ENCODE measurements around the gene TAAR8. TPM values are rescaled to one million over a fixed set of nuclear protein-coding genes. Genes with fewer than 3 reads are reported as not detected.
"Not testable (repeated sequence)": the region's sequence is repeated elsewhere in the genome, so short reads cannot be mapped to it uniquely, and the experiment has no call there.

The TAAR8 gene
- total RNA-seq, 2 experiments from 2014 or later: not detected

DNA sequence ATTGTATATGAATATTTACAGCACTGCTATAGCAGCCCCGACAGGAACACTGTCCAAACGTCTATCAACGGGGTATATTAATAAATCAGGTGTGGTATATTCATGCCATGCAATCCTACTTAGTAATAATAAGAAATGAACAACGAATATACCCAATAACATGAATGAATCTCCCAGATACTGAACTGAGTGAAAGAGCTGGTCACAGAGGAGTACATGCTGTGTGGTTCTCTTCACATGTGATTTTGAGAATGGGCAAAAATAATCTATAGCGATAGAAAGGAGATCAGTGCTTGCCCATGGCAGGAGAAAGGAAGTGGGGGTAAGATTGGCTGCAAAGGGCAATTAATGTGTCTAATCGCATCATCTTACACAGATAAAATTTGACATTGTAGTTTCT is 13.9 kb downstream of the TAAR8 start:
- no peaks in the 10 kb centered on the region for H3K36me3 Mint-ChIP-seq (ENCODE audit: low read depth)
- no peak overlapping the region for H3K4me3 Mint-ChIP-seq
- H3K9me3 Mint-ChIP-seq: no peaks in the 10 kb centered on the region
- no peak overlapping the region for H3K27ac Mint-ChIP-seq
- H3K27me3 Mint-ChIP-seq: peaks cover 29% of the 10 kb centered on the region
- H3K4me1 Mint-ChIP-seq: no peaks in the 10 kb centered on the region
- ChIA-PET POLR2A (no interaction called here), CTCF (no interaction called here)
- no peak for DNase-seq

DNA sequence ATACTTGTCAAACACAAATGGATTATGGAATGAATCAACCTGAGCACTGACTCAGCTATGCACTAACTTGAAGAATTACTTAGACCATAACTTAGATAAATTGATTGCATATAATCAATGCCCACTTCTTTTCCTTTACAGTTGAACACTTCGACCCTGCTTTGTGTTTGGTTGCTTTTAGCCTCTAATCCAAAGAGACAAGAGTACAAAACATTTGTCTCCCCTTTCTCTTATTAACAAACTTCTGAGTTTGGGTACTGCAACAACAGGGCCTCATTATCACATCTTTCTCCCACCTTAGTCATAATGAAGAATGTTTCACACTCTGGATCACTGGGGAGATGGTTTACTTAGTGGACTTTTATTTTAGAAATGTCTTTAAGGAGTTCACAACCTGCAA is 15.1 kb downstream of the TAAR8 start:
- H3K36me3 Mint-ChIP-seq (ENCODE audit: low read depth): no peaks in the 10 kb centered on the region
- CTCF ChIA-PET: no interaction called here

DNA sequence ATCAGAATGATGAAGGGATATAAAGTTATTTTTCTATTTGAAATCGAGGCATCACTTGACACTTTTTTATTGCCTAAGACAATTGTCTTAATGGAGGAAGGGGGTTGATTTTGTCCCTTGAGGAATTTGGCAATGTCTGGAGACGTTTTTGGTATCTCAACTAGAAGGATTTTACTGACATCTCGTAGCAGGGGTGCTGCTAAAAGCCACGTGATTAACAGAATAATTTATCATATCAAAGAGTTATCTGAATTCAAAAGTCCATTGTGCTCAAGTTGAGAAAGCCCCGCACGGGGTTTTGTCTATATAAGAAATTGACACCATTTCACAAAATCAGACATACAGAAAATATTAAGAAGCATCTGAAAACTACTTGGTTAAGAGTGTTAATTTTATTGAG is 16.1 kb downstream of the TAAR8 start:
- H3K4me1 Mint-ChIP-seq: no peaks in the 10 kb centered on the region
- no peak for DNase-seq
- no peaks in the 10 kb centered on the region for H3K36me3 Mint-ChIP-seq (ENCODE audit: low read depth)
- no peaks in the 10 kb centered on the region for H3K9me3 Mint-ChIP-seq
- H3K27ac Mint-ChIP-seq: no peak overlapping the region
- H3K27me3 Mint-ChIP-seq: peaks cover 25% of the 10 kb centered on the region
- no peak overlapping the region for H3K4me3 Mint-ChIP-seq
- CTCF ChIA-PET: no interaction called here
- POLR2A ChIA-PET: no interaction called here

More for the DNA sequence above, 15.1 kb downstream of the TAAR8 start:
- Mint-ChIP-seq H3K9me3 (no peaks in the 10 kb centered on the region), H3K27ac (no peak overlapping the region), H3K4me1 (no peaks in the 10 kb centered on the region), H3K27me3 (peaks cover 28% of the 10 kb centered on the region), H3K4me3 (no peak overlapping the region)
- POLR2A ChIA-PET: no interaction called here
- no peak for DNase-seq

- ChIA-PET POLR2A (no interaction called here), CTCF (no interaction called here)
- no peaks in the 10 kb centered on the region for H3K4me1 Mint-ChIP-seq
- no peak overlapping the region for H3K4me3 Mint-ChIP-seq
- H3K9me3 Mint-ChIP-seq: no peaks in the 10 kb centered on the region
- peaks cover 24% of the 10 kb centered on the region for H3K27me3 Mint-ChIP-seq
- DNase-seq: no peak
- no peak overlapping the region for H3K27ac Mint-ChIP-seq
- H3K36me3 Mint-ChIP-seq (ENCODE audit: low read depth): no peaks in the 10 kb centered on the region
These were observed 16.7 kb downstream of the TAAR8 start for GRCh38 chr6:132569170-132569569.

DNA sequence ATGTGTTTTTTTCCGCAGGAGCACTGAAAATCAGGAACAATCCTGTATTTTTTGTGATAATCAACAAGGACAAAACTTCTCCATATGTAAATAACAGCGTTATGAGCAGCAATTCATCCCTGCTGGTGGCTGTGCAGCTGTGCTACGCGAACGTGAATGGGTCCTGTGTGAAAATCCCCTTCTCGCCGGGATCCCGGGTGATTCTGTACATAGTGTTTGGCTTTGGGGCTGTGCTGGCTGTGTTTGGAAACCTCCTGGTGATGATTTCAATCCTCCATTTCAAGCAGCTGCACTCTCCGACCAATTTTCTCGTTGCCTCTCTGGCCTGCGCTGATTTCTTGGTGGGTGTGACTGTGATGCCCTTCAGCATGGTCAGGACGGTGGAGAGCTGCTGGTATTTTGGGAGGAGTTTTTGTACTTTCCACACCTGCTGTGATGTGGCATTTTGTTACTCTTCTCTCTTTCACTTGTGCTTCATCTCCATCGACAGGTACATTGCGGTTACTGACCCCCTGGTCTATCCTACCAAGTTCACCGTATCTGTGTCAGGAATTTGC is 17.8 kb downstream of the TAAR8 start, which contains the start of gene TAAR6:
TAAR6 (plus strand) TSS at position 102 of the 557 bp plus-strand sequence; CDS start at position 102, 0 bp downstream.
- Mint-ChIP-seq H3K27me3 (peaks cover 26% of the 10 kb centered on the region), H3K27ac (no peak within 1 kb of the TSS), H3K9me3 (no peaks in the 10 kb centered on the region), H3K4me3 (no peak within 1 kb of the TSS), H3K36me3 (ENCODE audit: low read depth) (no peaks in the 10 kb centered on the region), H3K4me1 (no peaks in the 10 kb centered on the region)
- no peak for DNase-seq
- CTCF ChIA-PET: no interaction called here
- POLR2A ChIA-PET: no interaction called here

DNA sequence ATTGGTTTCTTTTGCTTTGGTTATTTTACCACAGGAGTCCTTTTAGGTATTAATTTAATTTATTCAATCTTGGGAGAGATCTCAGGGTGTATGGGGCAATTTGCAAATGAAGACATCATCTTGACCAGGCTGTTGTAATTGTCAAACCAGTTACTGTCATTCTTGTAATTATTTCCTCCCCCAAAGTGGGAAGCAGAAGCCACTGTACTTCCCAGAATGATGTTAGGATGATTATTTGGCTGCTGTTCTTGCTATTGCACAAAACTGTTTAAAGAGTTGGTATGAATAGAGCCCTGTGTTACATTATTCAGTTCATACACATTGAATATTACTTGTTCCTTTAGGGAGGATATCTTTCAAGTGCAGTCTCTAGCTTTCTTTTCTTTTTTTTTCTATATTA is 19.3 kb downstream of the TAAR8 start:
- H3K27me3 Mint-ChIP-seq: peaks cover 24% of the 10 kb centered on the region
- ChIA-PET POLR2A (no interaction called here), CTCF (no interaction called here)
- no peak overlapping the region for H3K4me3 Mint-ChIP-seq
- no peaks in the 10 kb centered on the region for H3K36me3 Mint-ChIP-seq (ENCODE audit: low read depth)
- DNase-seq: no peak
- no peaks in the 10 kb centered on the region for H3K9me3 Mint-ChIP-seq
- no peaks in the 10 kb centered on the region for H3K4me1 Mint-ChIP-seq
- H3K27ac Mint-ChIP-seq: no peak overlapping the region

- Mint-ChIP-seq H3K27me3 (peaks cover 22% of the 10 kb centered on the region), H3K36me3 (ENCODE audit: low read depth) (no peaks in the 10 kb centered on the region), H3K9me3 (no peaks in the 10 kb centered on the region), H3K27ac (no peak overlapping the region), H3K4me3 (no peak overlapping the region), H3K4me1 (no peaks in the 10 kb centered on the region)
- CTCF ChIA-PET: interaction anchor here (1.4 kb wide), 1 partner anchor 110 kb away, joined by 5 read pairs; no protein-coding TSS in a partner anchor
- POLR2A ChIA-PET: no interaction called here
- DNase-seq: no peak
These were observed 32.2 kb downstream of the TAAR8 start for GRCh38 chr6:132584698-132585097.

- ChIA-PET CTCF (no interaction called here), POLR2A (no interaction called here)
- Mint-ChIP-seq H3K36me3 (ENCODE audit: low read depth) (no peaks in the 10 kb centered on the region), H3K4me3 (no peak overlapping the region), H3K27me3 (peaks cover 22% of the 10 kb centered on the region), H3K4me1 (no peaks in the 10 kb centered on the region), H3K27ac (no peak overlapping the region), H3K9me3 (no peaks in the 10 kb centered on the region)
- no peak for DNase-seq
These were observed 35.0 kb downstream of the TAAR8 start for GRCh38 chr6:132587424-132587823.

GRCh38 chr6:132589454-132589853 is 37.0 kb downstream of the TAAR8 start, which contains the start of gene TAAR5:
TSS of gene TAAR5 (minus strand) at chr6:132589741. CDS start at chr6:132589686, 55 bp downstream.
- no peaks in the 10 kb centered on the region for H3K36me3 Mint-ChIP-seq (ENCODE audit: low read depth)
- H3K9me3 Mint-ChIP-seq: no peaks in the 10 kb centered on the region
- ChIA-PET POLR2A (no interaction called here), CTCF (interaction anchor here (0.5 to 0.6 kb wide), 2 partner anchors 234 to 336 kb away, joined by 3 to 6 read pairs; no protein-coding TSS in a partner anchor)
- DNase-seq: no peak
- no peak within 1 kb of the TSS for H3K27ac Mint-ChIP-seq
- no peak within 1 kb of the TSS for H3K4me3 Mint-ChIP-seq
- peaks cover 11% of the 10 kb centered on the region for H3K27me3 Mint-ChIP-seq
- H3K4me1 Mint-ChIP-seq: no peaks in the 10 kb centered on the region

GRCh38 chr6:132590362-132590761 is 37.9 kb downstream of the TAAR8 start:
- no peak overlapping the region for H3K4me3 Mint-ChIP-seq
- POLR2A ChIA-PET: no interaction called here
- no peak for DNase-seq
- H3K36me3 Mint-ChIP-seq (ENCODE audit: low read depth): no peaks in the 10 kb centered on the region
- no peaks in the 10 kb centered on the region for H3K9me3 Mint-ChIP-seq
- H3K27me3 Mint-ChIP-seq: peaks cover 12% of the 10 kb centered on the region
- CTCF ChIA-PET: interaction anchor here (0.6 kb wide), 1 partner anchor 335 kb away, joined by 3 read pairs; no protein-coding TSS in a partner anchor
- no peaks in the 10 kb centered on the region for H3K4me1 Mint-ChIP-seq
- H3K27ac Mint-ChIP-seq: no peak overlapping the region

DNA sequence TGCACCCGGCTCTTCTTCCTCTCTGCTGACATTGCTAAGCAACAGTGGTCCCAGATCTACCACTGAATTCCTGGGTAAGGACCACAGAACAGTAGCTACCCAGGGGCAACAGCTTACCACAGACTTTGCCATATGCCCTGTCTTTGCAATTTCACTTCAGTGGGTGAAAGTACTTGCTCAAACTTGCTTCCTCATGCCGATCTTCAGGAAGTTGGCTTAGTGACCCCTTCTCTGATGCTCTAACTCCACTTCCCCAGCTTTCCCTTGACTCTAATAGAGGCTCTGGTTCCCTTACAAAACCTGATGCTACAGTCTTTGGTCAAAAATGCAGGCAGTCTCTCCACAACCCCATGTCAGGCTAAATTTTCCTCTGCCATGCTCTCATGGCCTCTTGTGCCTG is 40.4 kb downstream of the TAAR8 start:
- Mint-ChIP-seq H3K4me1 (no peaks in the 10 kb centered on the region), H3K36me3 (ENCODE audit: low read depth) (no peaks in the 10 kb centered on the region), H3K27me3 (peaks cover 12% of the 10 kb centered on the region), H3K9me3 (no peaks in the 10 kb centered on the region), H3K4me3 (no peak overlapping the region), H3K27ac (no peak overlapping the region)
- ChIA-PET CTCF (no interaction called here), POLR2A (no interaction called here)
- no peak for DNase-seq

DNA sequence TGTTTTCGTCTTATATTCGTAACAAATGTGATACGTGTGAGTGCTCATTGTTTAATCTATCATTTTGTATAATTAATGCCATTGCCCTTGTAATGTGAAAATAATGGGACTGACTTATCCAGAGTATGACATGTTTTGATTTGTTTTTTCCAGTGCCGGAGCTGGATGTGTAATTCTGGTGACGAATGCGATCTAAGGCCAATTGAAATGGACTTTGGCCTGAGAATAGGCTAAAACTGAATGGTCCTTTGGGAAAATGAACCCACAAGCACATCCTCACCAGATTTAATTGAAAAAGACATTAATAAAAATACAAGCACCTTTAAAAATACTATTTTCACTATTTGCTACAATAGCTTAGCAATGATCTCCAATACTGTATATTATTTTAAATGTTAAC is 43.7 kb downstream of the TAAR8 start:
- DNase-seq: no peak
- Mint-ChIP-seq H3K4me3 (no peak overlapping the region), H3K36me3 (ENCODE audit: low read depth) (no peaks in the 10 kb centered on the region), H3K27me3 (peaks cover 13% of the 10 kb centered on the region), H3K27ac (no peak overlapping the region), H3K9me3 (no peaks in the 10 kb centered on the region), H3K4me1 (no peaks in the 10 kb centered on the region)
- ChIA-PET POLR2A (no interaction called here), CTCF (interaction anchor here (0.8 to 1.3 kb wide), 3 partner anchors 38 to 202 kb away, joined by 3 read pairs; partner anchors contain the start of gene SLC18B1)

DNA sequence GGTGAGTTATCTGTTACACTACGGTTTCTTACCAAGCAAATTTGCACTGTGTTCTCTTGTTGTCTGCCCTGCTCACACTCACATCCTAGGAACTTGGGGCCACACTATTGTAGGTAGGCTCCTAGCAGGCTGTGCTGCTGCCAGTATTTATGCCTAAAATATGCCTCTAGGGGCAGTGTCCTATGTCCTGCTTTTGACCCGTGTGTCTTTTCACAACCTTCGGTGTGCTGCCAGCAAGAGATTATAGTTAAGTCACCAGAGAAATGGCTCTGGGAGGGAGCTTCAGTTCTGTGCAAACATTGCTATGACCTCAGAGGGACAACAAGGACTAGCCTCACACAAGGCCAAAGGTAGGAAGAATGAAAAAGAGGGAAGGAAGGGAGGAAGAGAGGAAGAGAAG is 46.0 kb downstream of the TAAR8 start:
- Mint-ChIP-seq H3K36me3 (ENCODE audit: low read depth) (no peaks in the 10 kb centered on the region), H3K4me3 (no peak overlapping the region), H3K9me3 (no peaks in the 10 kb centered on the region), H3K27ac (no peak overlapping the region), H3K4me1 (no peaks in the 10 kb centered on the region), H3K27me3 (peaks cover 12% of the 10 kb centered on the region)
- no peak for DNase-seq
- CTCF ChIA-PET: interaction anchor here (0.6 kb wide), 1 partner anchor 72 kb away, joined by 3 read pairs; no protein-coding TSS in a partner anchor
- POLR2A ChIA-PET: no interaction called here

GRCh38 chr6:132600900-132601299 is 48.4 kb downstream of the TAAR8 start:
- H3K9me3 Mint-ChIP-seq; DNase-seq; POLR2A ChIA-PET; CTCF ChIA-PET; H3K27me3 Mint-ChIP-seq; H3K36me3 Mint-ChIP-seq (ENCODE audit: low read depth); H3K4me1 Mint-ChIP-seq; H3K4me3 Mint-ChIP-seq; H3K27ac Mint-ChIP-seq: not testable (repeated sequence)

Measured in activated CD4-positive, alpha-beta memory T cell treated with anti-CD3 and anti-CD28 coated beads, Interleukin-2, amount 10 ng/mL, durations not matched to agents 7 days and 5 days (primary cell).